Measurements from ENCODE around the gene GABRB1. TPM values are rescaled to one million over a fixed set of nuclear protein-coding genes. Genes with fewer than 3 reads are reported as not detected.
"Not testable (repeated sequence)": the region's sequence is repeated elsewhere in the genome, so short reads cannot be mapped to it uniquely, and the experiment has no call there.

GABRB1 gene
- total RNA-seq, 1 donor from 2014 or later, result 4.0 TPM

- TF ChIP-seq, protein P1, sequence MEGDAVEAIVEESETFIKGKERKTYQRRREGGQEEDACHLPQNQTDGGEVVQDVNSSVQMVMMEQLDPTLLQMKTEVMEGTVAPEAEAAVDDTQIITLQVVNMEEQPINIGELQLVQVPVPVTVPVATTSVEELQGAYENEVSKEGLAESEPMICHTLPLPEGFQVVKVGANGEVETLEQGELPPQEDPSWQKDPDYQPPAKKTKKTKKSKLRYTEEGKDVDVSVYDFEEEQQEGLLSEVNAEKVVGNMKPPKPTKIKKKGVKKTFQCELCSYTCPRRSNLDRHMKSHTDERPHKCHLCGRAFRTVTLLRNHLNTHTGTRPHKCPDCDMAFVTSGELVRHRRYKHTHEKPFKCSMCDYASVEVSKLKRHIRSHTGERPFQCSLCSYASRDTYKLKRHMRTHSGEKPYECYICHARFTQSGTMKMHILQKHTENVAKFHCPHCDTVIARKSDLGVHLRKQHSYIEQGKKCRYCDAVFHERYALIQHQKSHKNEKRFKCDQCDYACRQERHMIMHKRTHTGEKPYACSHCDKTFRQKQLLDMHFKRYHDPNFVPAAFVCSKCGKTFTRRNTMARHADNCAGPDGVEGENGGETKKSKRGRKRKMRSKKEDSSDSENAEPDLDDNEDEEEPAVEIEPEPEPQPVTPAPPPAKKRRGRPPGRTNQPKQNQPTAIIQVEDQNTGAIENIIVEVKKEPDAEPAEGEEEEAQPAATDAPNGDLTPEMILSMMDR (IDR thresholded peaks at IDR 0.05; ENCODE audit: borderline replicate concordance), result no peak
- H3K4me1 ChIP-seq, result no peaks in the 10 kb centered on the region
- no peak overlapping the region for H3K27ac ChIP-seq (replicated peaks)
- intact Hi-C loops (cut with micrococcal nuclease), result no loop called here
- no peak overlapping the region for H3K4me3 ChIP-seq
- no peaks in the 10 kb centered on the region for H3K9me3 ChIP-seq (replicated peaks)
- no peaks in the 10 kb centered on the region for H3K36me3 ChIP-seq
- DNase-seq, result no peak
- no peaks in the 10 kb centered on the region for H3K27me3 ChIP-seq (ENCODE audit: low read depth)
These were observed 244.2 kb downstream of the GABRB1 start for GRCh38 chr4:47275595-47275994.

DNA sequence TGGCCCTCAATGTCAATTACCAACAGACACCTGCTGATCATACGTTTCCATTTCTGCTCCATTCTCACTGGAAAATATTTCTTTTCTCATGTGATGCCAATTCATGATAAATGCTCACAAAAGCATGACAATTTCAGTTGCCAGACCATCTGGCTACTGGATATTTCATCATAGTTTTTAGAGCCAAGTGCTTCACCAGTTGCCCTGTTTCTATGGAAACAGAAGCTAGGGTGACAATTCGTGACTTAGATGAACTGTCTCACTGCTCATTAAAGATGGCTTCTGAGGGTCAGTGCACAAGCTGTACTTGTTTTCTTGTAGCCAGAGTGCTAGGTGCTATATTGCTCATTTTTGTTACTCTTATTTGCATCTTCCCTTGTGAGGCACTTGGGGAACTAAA lies 247.3 kb downstream of the GABRB1 start:
- intact Hi-C loops (cut with micrococcal nuclease), result no loop called here
- no peak overlapping the region for H3K27ac ChIP-seq (replicated peaks)

GRCh38 chr4:47287735-47288134 lies 256.4 kb downstream of the GABRB1 start:
- no peaks in the 10 kb centered on the region for H3K36me3 ChIP-seq

More for the DNA sequence above, 247.3 kb downstream of the GABRB1 start:
- H3K36me3 ChIP-seq, result no peaks in the 10 kb centered on the region
- no peaks in the 10 kb centered on the region for H3K9me3 ChIP-seq (replicated peaks)
- no peak for DNase-seq
- no peaks in the 10 kb centered on the region for H3K4me1 ChIP-seq
- TF ChIP-seq, protein P1 (IDR thresholded peaks at IDR 0.05; ENCODE audit: borderline replicate concordance), result no peak
- H3K27me3 ChIP-seq (ENCODE audit: low read depth), result no peaks in the 10 kb centered on the region
- H3K4me3 ChIP-seq, result no peak overlapping the region

DNA sequence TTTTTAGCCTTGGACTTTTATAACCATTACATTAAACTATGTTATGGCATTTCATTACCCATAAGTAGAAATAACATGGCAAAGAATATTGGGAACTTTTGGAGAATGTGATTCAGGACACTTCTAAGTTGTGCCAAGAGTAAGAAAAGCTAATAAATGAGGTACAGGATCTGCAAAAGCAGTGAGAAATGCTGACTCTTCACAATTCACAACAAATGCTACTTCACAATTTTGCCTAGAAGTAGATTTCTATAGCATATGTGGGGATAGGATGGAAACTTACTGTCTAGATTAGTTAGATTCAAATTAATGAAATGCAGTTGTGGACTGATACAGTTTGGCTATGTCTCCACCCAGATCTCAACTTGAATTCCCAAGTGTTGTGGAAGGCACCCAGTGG lies 258.4 kb downstream of the GABRB1 start:
- Histone ChIP-seq H3K9me3 (replicated peaks) (no peaks in the 10 kb centered on the region), H3K4me1 (no peaks in the 10 kb centered on the region), H3K4me3 (no peak overlapping the region), H3K36me3 (no peaks in the 10 kb centered on the region), H3K27ac (replicated peaks) (no peak overlapping the region), H3K27me3 (ENCODE audit: low read depth) (no peaks in the 10 kb centered on the region)
- TF ChIP-seq, protein P1 (IDR thresholded peaks at IDR 0.05; ENCODE audit: borderline replicate concordance), result no peak
- intact Hi-C loops (cut with micrococcal nuclease), result no loop called here
- no peak for DNase-seq

More at GRCh38 chr4:47287735-47288134, 256.4 kb downstream of the GABRB1 start:
- TF ChIP-seq, protein P1 (IDR thresholded peaks at IDR 0.05; ENCODE audit: borderline replicate concordance), result no peak
- Histone ChIP-seq H3K27me3 (ENCODE audit: low read depth) (no peaks in the 10 kb centered on the region), H3K9me3 (replicated peaks) (no peaks in the 10 kb centered on the region), H3K4me1 (no peaks in the 10 kb centered on the region), H3K27ac (replicated peaks) (no peak overlapping the region), H3K4me3 (no peak overlapping the region)
- intact Hi-C loops (cut with micrococcal nuclease), result no loop called here
- DNase-seq, result no peak

DNA sequence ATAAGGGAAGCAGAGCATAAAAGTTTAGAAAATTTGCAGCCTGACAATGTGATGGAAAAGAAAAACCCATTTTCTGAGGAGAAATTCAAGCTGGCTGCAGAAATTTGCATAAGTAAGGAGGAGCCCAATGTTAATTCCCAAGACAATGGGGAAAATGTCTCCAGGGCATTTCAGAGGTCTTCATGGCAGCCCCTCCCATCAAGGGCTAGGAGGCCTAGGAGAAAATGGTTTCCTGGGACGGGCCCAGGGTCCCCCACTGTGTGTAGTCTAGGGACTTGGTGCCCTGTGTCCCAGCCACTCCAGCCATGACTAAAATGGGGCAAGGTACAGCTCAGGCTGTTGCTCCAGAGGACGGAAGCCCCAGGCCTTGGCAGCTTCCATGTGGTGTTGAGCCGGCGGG lies 259.5 kb downstream of the GABRB1 start:
- not testable (repeated sequence) for H3K27ac ChIP-seq (replicated peaks); DNase-seq

GRCh38 chr4:47309165-47309564 lies 277.8 kb downstream of the GABRB1 start:
- intact Hi-C loops (cut with micrococcal nuclease), result no loop called here
- Histone ChIP-seq H3K36me3 (no peaks in the 10 kb centered on the region), H3K27ac (replicated peaks) (no peak overlapping the region), H3K27me3 (ENCODE audit: low read depth) (no peaks in the 10 kb centered on the region), H3K4me3 (no peak overlapping the region), H3K9me3 (replicated peaks) (no peaks in the 10 kb centered on the region), H3K4me1 (no peaks in the 10 kb centered on the region)
- DNase-seq, result no peak
- TF ChIP-seq, protein P1 (IDR thresholded peaks at IDR 0.05; ENCODE audit: borderline replicate concordance), result no peak

More for the DNA sequence above, 259.5 kb downstream of the GABRB1 start:
- H3K27me3 ChIP-seq (ENCODE audit: low read depth); H3K4me1 ChIP-seq; H3K4me3 ChIP-seq; H3K9me3 ChIP-seq (replicated peaks); intact Hi-C loops (cut with micrococcal nuclease); H3K36me3 ChIP-seq: not testable (repeated sequence)
